Stimulated activated memory B cell treated with anti-CD40 and anti-IgM and Interleukin-4, amounts not matched to agents 10 μg/mL and 1 μg/mL and 100 μg/mL, for 72 hours (primary cell): Measurements from ENCODE around the gene SENP7.

Source experiments
- ATAC-seq: fragments of 150-1000 bp; cut with Tn5 transposase; 2 replicates; pipeline ENCODE4 v1.10.0; 2021
- H3K27ac Mint-ChIP-seq: one replicate; pipeline ENCODE4 v1.8.0; 2022; ENCODE audit warnings: mild to moderate bottlenecking, mixed read lengths
- H3K27me3 Mint-ChIP-seq: one replicate; pipeline ENCODE4 v1.8.0; 2022; ENCODE audit warnings: mixed read lengths
- H3K36me3 Mint-ChIP-seq: one replicate; pipeline ENCODE4 v1.8.0; 2022; ENCODE audit warnings: mixed read lengths
- H3K4me1 Mint-ChIP-seq: one replicate; pipeline ENCODE4 v1.8.0; 2022; ENCODE audit warnings: mixed read lengths
- H3K4me3 Mint-ChIP-seq: one replicate; pipeline ENCODE4 v1.8.0; 2022; ENCODE audit warnings: mild to moderate bottlenecking, moderate library complexity, mixed read lengths
- H3K9me3 Mint-ChIP-seq: one replicate; pipeline ENCODE4 v1.8.0; 2022; ENCODE audit warnings: mixed read lengths

SENP7 gene

GRCh38 chr3:101531473-101532086 lies 18.6 kb upstream of the SENP7 start:
- Mint-ChIP-seq H3K4me3 (no peak overlapping the region), H3K27ac (no peak overlapping the region), H3K27me3 (peaks cover 12% of the 10 kb centered on the region), H3K9me3 (peaks cover 5% of the 10 kb centered on the region), H3K36me3 (no peaks in the 10 kb centered on the region), H3K4me1 (no peaks in the 10 kb centered on the region)
- no peak for ATAC-seq

- H3K27ac Mint-ChIP-seq, result no peak overlapping the region
- H3K27me3 Mint-ChIP-seq, result peaks cover 12% of the 10 kb centered on the region
- H3K9me3 Mint-ChIP-seq, result peaks cover 5% of the 10 kb centered on the region
- ATAC-seq, result no peak
- H3K4me1 Mint-ChIP-seq, result no peaks in the 10 kb centered on the region
- no peak overlapping the region for H3K4me3 Mint-ChIP-seq
- no peaks in the 10 kb centered on the region for H3K36me3 Mint-ChIP-seq
Observed at GRCh38 chr3:101530686-101531047, 17.7 kb upstream of the SENP7 start.

- ATAC-seq, result no peak
- H3K36me3 Mint-ChIP-seq, result no peaks in the 10 kb centered on the region
- H3K27ac Mint-ChIP-seq, result no peak overlapping the region
Observed at GRCh38 chr3:101529816-101530685, 17.0 kb upstream of the SENP7 start.

GRCh38 chr3:101527906-101528305 lies 14.9 kb upstream of the SENP7 start:
- ATAC-seq, result no peak
- no peak overlapping the region for H3K27ac Mint-ChIP-seq
- no peaks in the 10 kb centered on the region for H3K36me3 Mint-ChIP-seq
- H3K4me3 Mint-ChIP-seq, result no peak overlapping the region
- peaks cover 9% of the 10 kb centered on the region for H3K9me3 Mint-ChIP-seq
- H3K4me1 Mint-ChIP-seq, result no peaks in the 10 kb centered on the region
- peaks cover 12% of the 10 kb centered on the region for H3K27me3 Mint-ChIP-seq

More at GRCh38 chr3:101529816-101530685, 17.0 kb upstream of the SENP7 start:
- Mint-ChIP-seq H3K9me3 (peaks cover 6% of the 10 kb centered on the region), H3K4me1 (no peaks in the 10 kb centered on the region), H3K27me3 (peaks cover 12% of the 10 kb centered on the region), H3K4me3 (no peak overlapping the region)

- H3K4me1 Mint-ChIP-seq, result no peaks in the 10 kb centered on the region
- H3K4me3 Mint-ChIP-seq, result no peak overlapping the region
- no peaks in the 10 kb centered on the region for H3K36me3 Mint-ChIP-seq
Observed at GRCh38 chr3:101527441-101527840, 14.4 kb upstream of the SENP7 start.

GRCh38 chr3:101521211-101521701 lies 8.2 kb upstream of the SENP7 start:
- no peak for ATAC-seq
- H3K27me3 Mint-ChIP-seq, result no peaks in the 10 kb centered on the region
- no peak overlapping the region for H3K4me3 Mint-ChIP-seq
- peaks cover 13% of the 10 kb centered on the region for H3K4me1 Mint-ChIP-seq
- H3K36me3 Mint-ChIP-seq, result no peaks in the 10 kb centered on the region
- no peak overlapping the region for H3K27ac Mint-ChIP-seq
- H3K9me3 Mint-ChIP-seq, result peaks cover 4% of the 10 kb centered on the region

More at GRCh38 chr3:101527441-101527840, 14.4 kb upstream of the SENP7 start:
- Mint-ChIP-seq H3K27ac (no peak overlapping the region), H3K9me3 (peaks cover 9% of the 10 kb centered on the region), H3K27me3 (peaks cover 12% of the 10 kb centered on the region)
- ATAC-seq, result no peak

- Mint-ChIP-seq H3K4me3 (no peak overlapping the region), H3K27me3 (no peaks in the 10 kb centered on the region), H3K27ac (no peak overlapping the region), H3K36me3 (no peaks in the 10 kb centered on the region), H3K4me1 (peaks cover 13% of the 10 kb centered on the region), H3K9me3 (peaks cover under 1% of the 10 kb centered on the region)
- ATAC-seq, result no peak
Observed at GRCh38 chr3:101519685-101520365, 6.8 kb upstream of the SENP7 start.

GRCh38 chr3:101518421-101518871 lies 5.4 kb upstream of the SENP7 start:
- H3K27ac Mint-ChIP-seq, result peak overlapping the region; percentile 73
- H3K9me3 Mint-ChIP-seq, result no peaks in the 10 kb centered on the region
- peak; percentile 95 for ATAC-seq
- H3K4me3 Mint-ChIP-seq, result no peak overlapping the region
- H3K36me3 Mint-ChIP-seq, result no peaks in the 10 kb centered on the region
- H3K4me1 Mint-ChIP-seq, result peaks cover 13% of the 10 kb centered on the region
- no peaks in the 10 kb centered on the region for H3K27me3 Mint-ChIP-seq

GRCh38 chr3:101513419-101513986 lies 491 bp upstream of the SENP7 start:
- ATAC-seq, result peak; percentile 69

GRCh38 chr3:101512396-101512645 lies 691 bp downstream of the SENP7 start:
- ATAC-seq, result peak; percentile 56
- Mint-ChIP-seq H3K27me3 (no peaks in the 10 kb centered on the region), H3K36me3 (peaks cover 7% of the 10 kb centered on the region), H3K4me3 (peak overlapping the region; percentile 96), H3K9me3 (no peaks in the 10 kb centered on the region), H3K4me1 (peaks cover 28% of the 10 kb centered on the region), H3K27ac (peak overlapping the region; percentile 96)

More at GRCh38 chr3:101513419-101513986, 491 bp upstream of the SENP7 start:
- no peaks in the 10 kb centered on the region for H3K27me3 Mint-ChIP-seq
- peaks cover 32% of the 10 kb centered on the region for H3K4me1 Mint-ChIP-seq
- no peaks in the 10 kb centered on the region for H3K36me3 Mint-ChIP-seq
- peak overlapping the region; percentile 96 for H3K4me3 Mint-ChIP-seq
- H3K9me3 Mint-ChIP-seq, result no peaks in the 10 kb centered on the region
- peak overlapping the region; percentile 96 for H3K27ac Mint-ChIP-seq

GRCh38 chr3:101509811-101510210 lies 3.2 kb downstream of the SENP7 start:
- no peak for ATAC-seq
- peaks cover 38% of the 10 kb centered on the region for H3K4me1 Mint-ChIP-seq
- H3K27me3 Mint-ChIP-seq, result no peaks in the 10 kb centered on the region
- no peak overlapping the region for H3K27ac Mint-ChIP-seq
- no peaks in the 10 kb centered on the region for H3K9me3 Mint-ChIP-seq
- H3K36me3 Mint-ChIP-seq, result peaks cover 7% of the 10 kb centered on the region
- H3K4me3 Mint-ChIP-seq, result no peak overlapping the region

GRCh38 chr3:101509281-101509680 lies 3.7 kb downstream of the SENP7 start:
- Mint-ChIP-seq H3K4me3 (no peak overlapping the region), H3K36me3 (peaks cover 7% of the 10 kb centered on the region), H3K27me3 (no peaks in the 10 kb centered on the region), H3K27ac (no peak overlapping the region), H3K4me1 (peaks cover 40% of the 10 kb centered on the region), H3K9me3 (no peaks in the 10 kb centered on the region)
- ATAC-seq, result no peak

- Mint-ChIP-seq H3K4me1 (peaks cover 14% of the 10 kb centered on the region), H3K9me3 (no peaks in the 10 kb centered on the region), H3K27ac (no peak overlapping the region), H3K27me3 (no peaks in the 10 kb centered on the region), H3K4me3 (no peak overlapping the region), H3K36me3 (peaks cover 29% of the 10 kb centered on the region)
- ATAC-seq, result no peak
Observed at GRCh38 chr3:101501783-101502182, 11.2 kb downstream of the SENP7 start.

- H3K27ac Mint-ChIP-seq, result no peak overlapping the region
- H3K9me3 Mint-ChIP-seq, result no peaks in the 10 kb centered on the region
- ATAC-seq, result no peak
- peaks cover 11% of the 10 kb centered on the region for H3K4me1 Mint-ChIP-seq
- H3K27me3 Mint-ChIP-seq, result no peaks in the 10 kb centered on the region
- no peak overlapping the region for H3K4me3 Mint-ChIP-seq
- H3K36me3 Mint-ChIP-seq, result peaks cover 34% of the 10 kb centered on the region
Observed at GRCh38 chr3:101500208-101500607, 12.8 kb downstream of the SENP7 start.

GRCh38 chr3:101497803-101498202 lies 15.2 kb downstream of the SENP7 start:
- Mint-ChIP-seq H3K9me3 (peaks cover 3% of the 10 kb centered on the region), H3K27ac (no peak overlapping the region), H3K4me1 (peaks cover 11% of the 10 kb centered on the region), H3K27me3 (no peaks in the 10 kb centered on the region), H3K4me3 (no peak overlapping the region), H3K36me3 (peaks cover 45% of the 10 kb centered on the region)
- ATAC-seq, result no peak
